ENCODE results near the gene DNAJB12.

The DNAJB12 gene

DNA sequence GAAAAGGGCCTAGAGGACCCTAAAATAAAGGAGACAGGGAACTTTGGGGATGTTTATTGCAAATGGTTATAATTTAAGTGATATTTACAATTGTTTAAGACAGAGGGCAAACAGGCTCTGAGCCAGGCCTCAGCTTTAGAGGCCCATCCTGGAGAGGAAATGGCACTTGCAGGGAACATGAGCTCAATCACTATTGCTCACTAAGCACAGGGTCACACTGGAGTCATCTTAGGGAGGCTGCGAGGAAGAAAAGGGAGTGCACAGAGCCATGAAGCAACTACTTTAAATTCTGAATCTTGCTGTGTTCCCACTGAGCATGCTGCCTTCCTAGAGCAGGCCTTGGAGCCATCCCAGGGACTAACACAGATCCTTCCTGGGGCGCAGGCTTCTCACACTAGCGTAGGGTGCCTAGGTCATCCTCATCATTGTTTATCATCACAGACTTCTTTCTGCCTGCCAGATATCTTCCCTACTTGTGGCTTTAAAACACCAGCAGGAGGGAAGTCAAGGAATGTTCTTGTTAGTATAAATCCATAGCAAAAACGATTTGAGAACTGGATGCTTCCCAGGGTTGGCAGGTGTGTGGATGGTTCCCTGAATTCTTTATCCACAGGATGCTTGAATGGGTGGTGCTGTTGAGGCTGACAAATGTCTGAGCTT is 12.7 kb upstream of the DNAJB12 start:
- Histone ChIP-seq H3K4me3 (ENCODE audit: low read depth, low read length) (no peak overlapping the region), H2AFZ (no peak overlapping the region), H3K36me3 (ENCODE audit: control insufficient read depth, insufficient read depth, low read length) (no peaks in the 10 kb centered on the region), H3K9ac (no peak overlapping the region), H3K27ac (no peak overlapping the region), H3K4me2 (ENCODE audit: low read length) (no peak overlapping the region), H3K79me2 (no peaks in the 10 kb centered on the region), H3K27me3 (ENCODE audit: control insufficient read depth, insufficient read depth, low read length) (no peaks in the 10 kb centered on the region), H3K4me1 (peaks cover 7% of the 10 kb centered on the region), H3K9me3 (ENCODE audit: control insufficient read depth, low read length) (no peaks in the 10 kb centered on the region)
- TF ChIP-seq, protein P1, sequence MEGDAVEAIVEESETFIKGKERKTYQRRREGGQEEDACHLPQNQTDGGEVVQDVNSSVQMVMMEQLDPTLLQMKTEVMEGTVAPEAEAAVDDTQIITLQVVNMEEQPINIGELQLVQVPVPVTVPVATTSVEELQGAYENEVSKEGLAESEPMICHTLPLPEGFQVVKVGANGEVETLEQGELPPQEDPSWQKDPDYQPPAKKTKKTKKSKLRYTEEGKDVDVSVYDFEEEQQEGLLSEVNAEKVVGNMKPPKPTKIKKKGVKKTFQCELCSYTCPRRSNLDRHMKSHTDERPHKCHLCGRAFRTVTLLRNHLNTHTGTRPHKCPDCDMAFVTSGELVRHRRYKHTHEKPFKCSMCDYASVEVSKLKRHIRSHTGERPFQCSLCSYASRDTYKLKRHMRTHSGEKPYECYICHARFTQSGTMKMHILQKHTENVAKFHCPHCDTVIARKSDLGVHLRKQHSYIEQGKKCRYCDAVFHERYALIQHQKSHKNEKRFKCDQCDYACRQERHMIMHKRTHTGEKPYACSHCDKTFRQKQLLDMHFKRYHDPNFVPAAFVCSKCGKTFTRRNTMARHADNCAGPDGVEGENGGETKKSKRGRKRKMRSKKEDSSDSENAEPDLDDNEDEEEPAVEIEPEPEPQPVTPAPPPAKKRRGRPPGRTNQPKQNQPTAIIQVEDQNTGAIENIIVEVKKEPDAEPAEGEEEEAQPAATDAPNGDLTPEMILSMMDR (IDR thresholded peaks at IDR 0.05), result no peak

DNA sequence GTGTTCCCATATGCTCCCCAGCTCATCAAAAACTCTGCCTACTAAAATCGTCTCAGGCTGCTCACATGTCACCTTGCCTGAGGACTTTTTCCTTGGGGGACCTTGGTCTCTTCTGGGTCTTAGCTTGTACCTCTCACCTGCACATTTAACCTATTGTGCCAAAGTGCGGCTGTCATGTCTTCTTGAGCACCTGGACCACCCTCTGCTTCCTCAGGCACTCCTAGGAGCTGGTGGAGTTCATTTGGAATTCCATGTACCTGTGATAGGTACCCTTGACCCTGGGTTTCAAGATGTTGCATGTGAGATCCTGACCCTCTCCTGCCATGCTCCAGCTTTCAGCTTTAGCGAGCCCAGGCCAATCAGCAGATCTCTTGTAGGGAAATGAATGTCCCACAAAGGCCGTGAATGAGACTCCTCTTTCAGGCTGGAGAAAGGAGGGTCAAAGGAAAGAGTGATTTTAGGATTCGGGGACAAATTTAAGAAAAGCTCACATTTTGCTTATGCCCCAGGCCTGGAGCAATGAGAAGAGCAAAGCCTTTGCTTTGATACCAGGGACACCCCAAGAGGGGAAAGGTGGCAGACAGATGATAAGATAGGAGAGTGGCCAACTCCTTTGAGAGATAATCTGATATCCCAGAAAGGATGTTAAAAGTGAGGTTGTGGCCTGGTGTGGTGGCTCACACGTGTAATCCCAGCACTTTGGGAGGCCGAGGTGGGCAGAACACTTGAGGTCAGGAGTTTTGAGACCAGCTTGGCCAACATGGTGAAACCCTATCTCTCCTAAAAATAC is 10.6 kb upstream of the DNAJB12 start:
- TF ChIP-seq, protein P1 (IDR thresholded peaks at IDR 0.05), result no peak

DNA sequence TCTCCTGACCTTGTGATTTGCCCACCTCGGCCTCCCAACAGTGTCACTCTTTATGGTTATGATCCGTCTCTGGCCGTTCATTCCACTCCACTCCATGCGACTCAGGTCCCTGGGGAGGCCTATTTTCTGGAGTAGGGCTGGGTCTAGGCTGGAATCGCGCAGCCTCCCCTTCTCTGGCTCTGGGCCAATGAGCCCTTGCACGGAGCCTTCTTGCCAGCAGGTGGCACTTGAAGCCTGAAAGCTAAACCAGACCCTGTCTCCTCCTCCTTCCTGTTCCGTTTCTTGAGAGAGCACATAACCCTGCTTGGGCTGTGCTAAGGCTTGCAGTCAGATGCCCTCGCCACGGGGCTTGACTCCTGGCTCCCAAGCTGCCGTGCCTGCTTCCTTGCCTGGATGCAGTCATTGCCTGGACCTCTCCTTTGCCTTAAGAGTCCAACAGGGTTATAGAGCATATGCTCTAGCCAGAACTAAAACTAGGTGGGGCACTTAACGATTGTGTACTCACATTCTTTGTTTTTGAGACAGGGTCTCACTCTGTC is 9.6 kb upstream of the DNAJB12 start:
- Histone ChIP-seq H3K9me3 (ENCODE audit: control insufficient read depth, low read length) (no peaks in the 10 kb centered on the region), H3K36me3 (ENCODE audit: control insufficient read depth, insufficient read depth, low read length) (no peaks in the 10 kb centered on the region), H3K4me1 (peaks cover 7% of the 10 kb centered on the region), H2AFZ (peak overlapping the region; percentile 78), H3K79me2 (no peaks in the 10 kb centered on the region), H3K9ac (no peak overlapping the region), H3K4me2 (ENCODE audit: low read length) (peak overlapping the region; percentile 44), H3K27me3 (ENCODE audit: control insufficient read depth, insufficient read depth, low read length) (no peaks in the 10 kb centered on the region), H3K27ac (no peak overlapping the region), H3K4me3 (ENCODE audit: low read depth, low read length) (no peak overlapping the region)
- TF ChIP-seq, protein P1 (IDR thresholded peaks at IDR 0.05), result peak; percentile 93

More for the DNA sequence above, 10.6 kb upstream of the DNAJB12 start:
- no peaks in the 10 kb centered on the region for H3K9me3 ChIP-seq (ENCODE audit: control insufficient read depth, low read length)
- no peaks in the 10 kb centered on the region for H3K27me3 ChIP-seq (ENCODE audit: control insufficient read depth, insufficient read depth, low read length)
- H3K79me2 ChIP-seq, result no peaks in the 10 kb centered on the region
- no peak overlapping the region for H2AFZ ChIP-seq
- H3K4me2 ChIP-seq (ENCODE audit: low read length), result no peak overlapping the region
- no peak overlapping the region for H3K27ac ChIP-seq
- no peak overlapping the region for H3K9ac ChIP-seq
- H3K36me3 ChIP-seq (ENCODE audit: control insufficient read depth, insufficient read depth, low read length), result no peaks in the 10 kb centered on the region
- no peak overlapping the region for H3K4me3 ChIP-seq (ENCODE audit: low read depth, low read length)
- peaks cover 7% of the 10 kb centered on the region for H3K4me1 ChIP-seq

DNA sequence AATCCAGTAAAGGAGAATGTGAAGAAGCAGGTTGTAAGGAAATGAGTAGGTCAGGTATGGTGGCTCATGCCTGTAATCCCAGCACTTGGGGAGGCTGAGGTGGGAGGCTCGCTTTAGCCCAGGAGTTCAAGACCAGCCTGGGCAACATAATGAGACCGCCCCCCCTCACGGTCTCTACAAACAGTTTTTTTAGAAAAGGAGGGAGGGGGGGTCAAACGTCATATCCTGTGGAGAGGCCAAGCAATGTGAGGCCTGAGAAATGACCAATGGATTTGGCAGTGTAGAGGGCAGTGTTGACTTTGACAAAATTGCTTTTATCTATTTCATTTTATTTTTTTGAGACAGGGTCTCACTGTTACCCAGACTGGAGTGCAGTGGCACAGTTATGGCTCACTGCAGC is 2.3 kb upstream of the DNAJB12 start:
- Histone ChIP-seq H3K9ac (no peak overlapping the region), H3K27ac (no peak overlapping the region), H3K9me3 (ENCODE audit: control insufficient read depth, low read length) (no peaks in the 10 kb centered on the region), H3K36me3 (ENCODE audit: control insufficient read depth, insufficient read depth, low read length) (no peaks in the 10 kb centered on the region), H3K4me1 (peaks cover 17% of the 10 kb centered on the region), H3K79me2 (peaks cover 9% of the 10 kb centered on the region), H3K4me2 (ENCODE audit: low read length) (no peak overlapping the region), H2AFZ (no peak overlapping the region), H3K4me3 (ENCODE audit: low read depth, low read length) (no peak overlapping the region), H3K27me3 (ENCODE audit: control insufficient read depth, insufficient read depth, low read length) (no peaks in the 10 kb centered on the region)
- TF ChIP-seq, protein P1 (IDR thresholded peaks at IDR 0.05), result no peak
